ENCODE measurements around the gene SAYSD1. TPM values are rescaled to one million over a fixed set of nuclear protein-coding genes. Genes with fewer than 3 reads are reported as not detected.

The SAYSD1 gene
- total and polyA plus RNA-seq, 2 of the 8 experiments (the other 6 are each of a cell fraction or from before 2014, with no cell fraction given) = 6.7 to 7.9 TPM

DNA sequence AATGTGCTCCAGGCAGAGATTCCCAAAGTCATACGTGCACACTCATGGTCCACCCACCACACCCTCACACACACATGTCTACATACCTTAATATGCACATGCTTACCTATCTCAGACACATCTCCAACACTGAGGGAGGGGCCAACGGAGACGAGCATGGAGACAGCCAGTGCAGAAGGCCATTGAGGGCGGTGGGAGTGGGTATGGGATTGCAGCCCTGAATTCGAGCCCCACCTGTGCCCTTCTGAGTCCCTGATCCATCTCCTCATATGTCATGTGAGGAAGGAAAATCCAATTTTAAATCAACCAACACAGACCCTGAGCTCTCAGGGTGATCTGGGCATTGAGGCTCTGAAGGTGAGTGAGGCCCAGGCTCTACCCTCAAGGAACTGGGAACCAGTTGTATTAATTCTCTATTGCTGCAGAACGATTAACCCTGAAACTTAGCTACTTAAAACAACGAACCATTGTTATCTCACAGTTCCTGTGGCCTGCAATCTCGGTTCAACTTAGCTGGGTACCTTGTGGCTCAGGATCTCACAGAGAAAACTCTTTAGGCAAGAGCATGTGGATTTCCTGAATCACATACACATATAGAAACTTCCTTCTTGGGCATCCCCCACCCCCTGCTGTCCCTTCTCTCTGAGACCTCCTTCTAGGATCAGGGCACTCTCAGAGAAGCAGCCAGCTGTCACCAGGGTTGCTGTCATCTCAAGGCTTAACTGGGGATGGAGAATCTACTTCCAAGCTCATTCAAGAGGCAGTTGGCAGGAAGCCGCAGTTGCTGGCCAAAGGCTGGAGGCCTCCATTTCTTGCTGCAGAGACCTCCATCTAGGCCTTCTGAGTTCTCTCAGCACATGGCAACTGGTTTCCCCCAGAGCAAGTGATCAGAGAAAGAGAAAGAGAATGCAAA lies 38.1 kb downstream of the SAYSD1 start:
- Histone ChIP-seq H3K79me2 (ENCODE audit: control insufficient read depth in 1 of 2, insufficient read depth in 2 of 2, low read length in 2 of 2) (no peaks in the 10 kb centered on the region), H4K8ac (ENCODE audit: extremely low read depth, insufficient read depth, low read length) (no peak overlapping the region), H2BK15ac (ENCODE audit: low read length) (no peak overlapping the region), H4K91ac (replicated peaks; ENCODE audit: insufficient read length, low read length) (no peak overlapping the region), H4K20me1 (replicated peaks in 1 of 2; ENCODE audit: control insufficient read depth in 1 of 2, insufficient read depth in 2 of 2, low read length in 2 of 2) (no peaks in the 10 kb centered on the region), H2AFZ (ENCODE audit: low read length) (no peak overlapping the region), H2BK120ac (replicated peaks; ENCODE audit: low read depth, low read length) (no peak overlapping the region), H3K27me3 (replicated peaks in 1 of 4; ENCODE audit: control insufficient read depth in 3 of 4, extremely low read depth in 1 of 4, insufficient read depth in 3 of 4, low read length in 3 of 4) (0 out of 7 replicates have a peak, but pooled peaks cover 0 to 5% (median 0%) of the 10 kb centered on the region in 4 experiments), H3K9ac (replicated peaks in 1 of 4; ENCODE audit: extremely low read depth in 1 of 4, low read depth in 3 of 4, low read length in 3 of 4) (no peak overlapping the region), H3K4ac (replicated peaks; ENCODE audit: insufficient read length, low read depth, low read length) (no peak overlapping the region), H4K5ac (ENCODE audit: insufficient read length, low read depth, low read length) (no peak overlapping the region), H2BK12ac (ENCODE audit: low read depth, low read length) (no peak overlapping the region), H2AK5ac (ENCODE audit: low read depth, low read length) (no peak overlapping the region), H3K4me3 (ENCODE audit: extremely low read depth in 1 of 4, insufficient read depth in 2 of 4, low read depth in 3 of 4, low read length in 4 of 4) (no peak overlapping the region), H3K56ac (replicated peaks; ENCODE audit: insufficient read length, low read depth, low read length) (no peak overlapping the region), H3K36me3 (ENCODE audit: control insufficient read depth in 2 of 4, insufficient read depth in 4 of 4, low read length in 3 of 4) (no peaks in the 10 kb centered on the region), H2BK5ac (ENCODE audit: low read depth, low read length) (no peak overlapping the region), H3K79me1 (ENCODE audit: low read depth, low read length) (no peaks in the 10 kb centered on the region), H2BK20ac (ENCODE audit: low read length) (no peak overlapping the region), H3K9me3 (ENCODE audit: insufficient read depth in 2 of 2, low read depth in 1 of 2, low read length in 1 of 2) (no peaks in the 10 kb centered on the region), H3K23ac (ENCODE audit: insufficient read length) (no peak overlapping the region), H3K18ac (ENCODE audit: extremely low read depth, low read length) (no peak overlapping the region), H3K23me2 (ENCODE audit: low read depth, low read length) (no peaks in the 10 kb centered on the region), H3K14ac (ENCODE audit: insufficient read length) (no peak overlapping the region), H3K4me2 (ENCODE audit: insufficient read depth in 1 of 2, low read depth in 2 of 2, low read length in 2 of 2) (no peak overlapping the region), H3K27ac (ENCODE audit: low read depth, low read length) (no peak overlapping the region), H3K4me1 (replicated peaks in 1 of 4; ENCODE audit: control insufficient read depth in 3 of 4, insufficient read depth in 4 of 4, low read length in 3 of 4) (peaks cover 0 to 10% (median 0%) of the 10 kb centered on the region in 4 experiments; a peak in 3 of 7 replicates)
- TF ChIP-seq POLR2AphosphoS5 (IDR thresholded peaks at IDR 0.05; ENCODE audit: low read depth, low read length) = no peak
- TF ChIP-seq CTBP2 (IDR thresholded peaks at IDR 0.05; ENCODE audit: borderline replicate concordance, insufficient read depth, insufficient read length, low read length) = no peak
- TF ChIP-seq POLR2A (IDR thresholded peaks at IDR 0.05; ENCODE audit: control extremely low read depth in 1 of 2, low read depth in 2 of 2, low read length in 2 of 2) = no peak
- FAIRE-seq (no peak), DNase-seq (ENCODE audit: low read depth in 1 of 2, low spot score in 2 of 2) (no peak)
- 87% methylated on average over 9 of the region's 9 CpGs; no CpG with 5 or more reads in 1 of the 2 experiments for WGBS, 2 experiments (ENCODE audit: extremely low coverage in 1 of 2, insufficient coverage in 1 of 2, insufficient read length in 1 of 2, insufficient replicate concordance in 2 of 2, low coverage in 1 of 2, low lambda C conversion rate in 2 of 2, missing lambda C conversion rate in 1 of 2)
- CTCF ChIA-PET (ENCODE audit: partially characterized antibody) = interaction anchor here (0.6 to 3.5 kb wide), 9 partner anchors 9 to 81 kb away, joined by 3 to 11 read pairs (median 4); no protein-coding TSS in a partner anchor
- POLR2A ChIA-PET (ENCODE audit: partially characterized antibody) = interaction anchor here (1.2 kb wide), 1 partner anchor 18 kb away, joined by 4 read pairs; no protein-coding TSS in a partner anchor

Data from H1 (cell line).